A673 (cell line): ENCODE data around the gene CD83. TPM values are rescaled to one million over a fixed set of nuclear protein-coding genes. Genes with fewer than 3 reads are reported as not detected.
A peak's percentile ranks its signal among the peaks of the same experiment; 100 is the strongest.

ENCODE experiments used
- BruUV-seq: library from RNA; stranded (reverse); fragments of 400-500 nt; replicated peaks from 2 replicates; lab custom pipeline; 2021; lab: Mats Ljungman, UMichigan
- CTCF ChIA-PET: fragments of 300-600 bp; sonication (Branson Sonifier 250); formaldehyde crosslinking; loops from one replicate; lab custom pipeline; 2022; ENCODE audit warnings: antibody characterized with exemption; lab: Charles Lee
- POLR2A ChIA-PET: fragments of 300-600 bp; sonication (Branson Sonifier 250); formaldehyde crosslinking; loops from one replicate; lab custom pipeline; 2022; ENCODE audit warnings: antibody characterized with exemption; ENCODE audit not compliant: low non-redundant PET; lab: Charles Lee
- DNase-seq: peaks from one replicate; pipeline ENCODE4 v3.0.0-alpha.2; 2015; ENCODE audit warnings: low spot score
- H3K27ac ChIP-seq: fragments of 200-600 bp; sonication (generic); 2 replicates; pipeline ENCODE4 v1.5.1; 2016; ENCODE audit warnings: mixed run types, low read depth, mild to moderate bottlenecking, mixed read lengths, antibody characterized with exemption, low read length; ENCODE audit not compliant: poor library complexity, severe bottlenecking
- H3K27me3 ChIP-seq: fragments of 200-600 bp; sonication (generic); replicated peaks from 2 replicates; pipeline ENCODE4 v1.6.1; 2017; ENCODE audit warnings: mixed run types, low read depth, mild to moderate bottlenecking, mixed read lengths, antibody characterized with exemption, low read length; ENCODE audit not compliant: insufficient read depth, poor library complexity
- H3K36me3 ChIP-seq: fragments of 200-600 bp; sonication (generic); 2 replicates; pipeline ENCODE4 v1.6.1; 2016; ENCODE audit warnings: mixed run types, mild to moderate bottlenecking, mixed read lengths, antibody characterized with exemption, low read length; ENCODE audit not compliant: insufficient read depth, poor library complexity, severe bottlenecking
- H3K4me1 ChIP-seq: fragments of 200-600 bp; sonication (generic); 2 replicates; pipeline ENCODE4 v1.6.1; 2017; ENCODE audit warnings: mixed run types, mild to moderate bottlenecking, mixed read lengths, antibody characterized with exemption, low read length; ENCODE audit not compliant: insufficient read depth, poor library complexity, severe bottlenecking
- H3K4me3 ChIP-seq: fragments of 200-600 bp; sonication (generic); 2 replicates; pipeline ENCODE4 v1.5.1; 2016; ENCODE audit warnings: low read depth, mixed run types, mild to moderate bottlenecking, mixed read lengths, low read length; ENCODE audit not compliant: poor library complexity, severe bottlenecking
- H3K9me3 ChIP-seq: fragments of 200-600 bp; sonication (generic); 2 replicates; pipeline ENCODE4 v1.6.1; 2016; ENCODE audit warnings: mixed run types, low read depth, mild to moderate bottlenecking, mixed read lengths, antibody characterized with exemption, low read length; ENCODE audit not compliant: poor library complexity, severe bottlenecking
- CTCF ChIP-seq: fragments of 300-800, 200-600 bp; sonication (generic); conservative IDR thresholded peaks from 2 replicates; pipeline ENCODE4 v1.5.1; 2017; ENCODE audit warnings: low read depth, mild to moderate bottlenecking, antibody characterized with exemption, low read length, moderate library complexity, mixed read lengths
- EZH2 ChIP-seq: fragments of 200-600 bp; sonication (generic); IDR thresholded peaks from 2 replicates; pipeline ENCODE4 v1.6.1; 2017; ENCODE audit warnings: borderline replicate concordance, low read depth, mild to moderate bottlenecking, mixed read lengths, antibody characterized with exemption, low read length; ENCODE audit not compliant: poor library complexity, severe bottlenecking
- intact Hi-C: fragments of 100-400 bp; cut with micrococcal nuclease; formaldehyde crosslinking; loops from one replicate; pipeline ENCODE4 v1.10.0; 2022; ENCODE audit not compliant: unreplicated experiment
- total RNA-seq: library from RNA; stranded (reverse); gene quantifications from 2 replicates; pipeline ENCODE4 v1.2.3, GENCODE V29; 2021

The CD83 gene
- total RNA-seq, 1 experiment from 2014 or later, result 14.4 TPM

GRCh38 chr6:14128746-14129145 is 11.2 kb downstream of the CD83 start:
- Histone ChIP-seq H3K36me3 (no peaks in the 10 kb centered on the region), H3K4me3 (no peak overlapping the region), H3K27ac (peak overlapping the region; percentile 71), H3K9me3 (no peaks in the 10 kb centered on the region), H3K4me1 (peaks cover 46% of the 10 kb centered on the region), H3K27me3 (no peaks in the 10 kb centered on the region)
- POLR2A ChIA-PET, result no interaction called here
- intact Hi-C loops, result loop anchor here (2.0 to 10.0 kb wide), 2 partner anchors 16 to 1376 kb away; no protein-coding TSS in a partner anchor
- CTCF ChIA-PET, result interaction anchor here (1.0 kb wide), 1 partner anchor 983 kb away, joined by 5 read pairs; no protein-coding TSS in a partner anchor
- no TSS peak for BruUV-seq
- TF ChIP-seq EZH2, result no peak
- TF ChIP-seq CTCF, result no peak
- no peak for DNase-seq

- BruUV-seq, result no TSS peak
- ChIA-PET CTCF (interaction anchor here (0.7 to 1.1 kb wide), 8 partner anchors 10 to 1261 kb away, joined by 3 to 9 read pairs (median 4); no protein-coding TSS in a partner anchor), POLR2A (interaction anchor here (0.5 kb wide), 1 partner anchor 982 kb away, joined by 4 read pairs; no protein-coding TSS in a partner anchor)
- Histone ChIP-seq H3K27me3 (no peaks in the 10 kb centered on the region), H3K36me3 (no peaks in the 10 kb centered on the region), H3K4me3 (no peak overlapping the region), H3K9me3 (no peaks in the 10 kb centered on the region), H3K4me1 (peaks cover 50% of the 10 kb centered on the region), H3K27ac (peak overlapping the region; percentile 71)
- peak; percentile 84 for TF ChIP-seq CTCF
- TF ChIP-seq EZH2, result no peak
- DNase-seq, result peak; percentile 87
- intact Hi-C loops, result loop anchor here (2.0 to 10.0 kb wide), 2 partner anchors 15 to 1375 kb away; no protein-coding TSS in a partner anchor
Observed at GRCh38 chr6:14129575-14129974, 12.0 kb downstream of the CD83 start.

- BruUV-seq, result no TSS peak
- CTCF ChIA-PET, result no interaction called here
- POLR2A ChIA-PET, result no interaction called here
Observed at GRCh38 chr6:14130435-14131075, 13.0 kb downstream of the CD83 start.

More at GRCh38 chr6:14130435-14131075, 13.0 kb downstream of the CD83 start:
- TF ChIP-seq EZH2 (no peak), CTCF (no peak)
- Histone ChIP-seq H3K27ac (peak overlapping the region; percentile 11), H3K9me3 (no peaks in the 10 kb centered on the region), H3K27me3 (no peaks in the 10 kb centered on the region), H3K4me1 (peaks cover 54% of the 10 kb centered on the region), H3K36me3 (no peaks in the 10 kb centered on the region), H3K4me3 (no peak overlapping the region)
- intact Hi-C loops, result loop anchor here (10.0 kb wide), 1 partner anchor 1494 kb away; no protein-coding TSS in a partner anchor
- DNase-seq, result no peak
